Kidney epithelial cell (primary cell): Measurements from ENCODE around the gene TPRA1. TPM values are rescaled to one million over a fixed set of nuclear protein-coding genes. Genes with fewer than 3 reads are reported as not detected.

Experiments
- DNase-seq: peaks from one replicate; pipeline ENCODE4 v3.0.0-alpha.2; 2010; ENCODE audit warnings: low read depth
- H3K27me3 ChIP-seq: 2 replicates; pipeline ENCODE4 v1.6.0; 2011; ENCODE audit warnings: low read length; ENCODE audit not compliant: control insufficient read depth, insufficient read depth
- H3K36me3 ChIP-seq: 2 replicates; pipeline ENCODE4 v1.5.1; 2011; ENCODE audit warnings: low read length; ENCODE audit not compliant: control insufficient read depth, insufficient read depth
- H3K4me3 ChIP-seq: 2 replicates; pipeline ENCODE4 v1.5.1; 2011; ENCODE audit warnings: low read depth, mild to moderate bottlenecking, control low read depth, low read length
- CTCF ChIP-seq: IDR thresholded peaks from 2 replicates; pipeline ENCODE4 v1.5.1; 2011; ENCODE audit warnings: mild to moderate bottlenecking, moderate library complexity, low read length, control low read depth, inconsistent platforms; ENCODE audit not compliant: insufficient read depth, poor library complexity, severe bottlenecking
- total RNA-seq: library from RNA; depleted of rRNA; stranded (reverse); fragments of >200 nt; gene quantifications from 2 replicates; pipeline ENCODE4 v1.2.3, GENCODE V29; 2015

TPRA1 gene
- total RNA-seq, 1 donor from 2014 or later, result 95.2 TPM

- no peak for DNase-seq
- no peak overlapping the region for H3K4me3 ChIP-seq
- H3K36me3 ChIP-seq, result no peaks in the 10 kb centered on the region
- TF ChIP-seq CTCF, result no peak
- peaks cover 5% of the 10 kb centered on the region for H3K27me3 ChIP-seq
Observed at GRCh38 chr3:127549826-127550467, 40.6 kb downstream of the TPRA1 start.

DNA sequence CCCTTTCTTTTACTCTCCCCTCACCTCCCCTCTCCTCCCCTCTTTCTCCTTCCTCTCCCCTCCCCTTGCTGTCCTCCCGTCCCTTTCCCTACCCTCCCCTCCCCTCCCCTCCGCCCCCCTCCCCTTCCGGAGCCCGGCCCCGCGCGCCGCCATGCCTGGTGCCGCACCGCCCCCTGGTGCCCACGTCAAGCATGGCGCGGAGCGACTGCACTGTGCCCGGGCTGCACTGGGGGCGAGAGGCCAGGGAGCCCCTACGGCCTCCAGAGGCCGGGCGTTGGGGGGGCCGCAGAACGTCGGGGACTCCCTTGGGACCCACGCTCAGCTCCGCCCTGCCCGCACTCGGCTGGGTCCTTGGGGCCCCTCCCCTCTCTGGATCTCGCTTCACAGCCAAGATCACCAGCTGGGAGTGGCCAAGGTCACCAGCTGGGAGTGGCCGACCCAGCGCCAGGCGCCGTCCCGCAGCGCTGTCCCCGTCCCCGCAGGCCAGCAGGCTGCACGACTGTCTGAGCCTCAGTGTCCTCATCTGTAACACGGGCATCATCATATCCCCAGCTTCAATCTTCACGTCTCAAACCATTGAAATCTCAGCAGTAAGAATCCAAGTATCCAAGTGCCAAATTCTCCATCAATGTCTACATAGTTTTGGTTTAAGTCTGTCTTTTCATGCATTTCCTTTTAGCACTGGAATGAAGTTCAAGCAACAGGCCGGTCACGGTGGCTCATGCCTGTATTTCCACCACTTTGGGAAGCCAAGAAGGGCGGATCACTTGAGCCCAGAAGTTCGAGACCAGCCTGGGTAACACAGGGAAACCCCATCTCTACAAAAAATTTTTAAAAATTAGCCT, 42.5 kb downstream of the TPRA1 start:
- TF ChIP-seq CTCF, result peak; percentile 60
- Histone ChIP-seq H3K36me3 (no peaks in the 10 kb centered on the region), H3K4me3 (peak overlapping the region; percentile 52), H3K27me3 (peaks cover 5% of the 10 kb centered on the region)
- DNase-seq, result no peak

GRCh38 chr3:127546970-127547733, 43.4 kb downstream of the TPRA1 start:
- Histone ChIP-seq H3K4me3 (peak overlapping the region; percentile 52), H3K36me3 (no peaks in the 10 kb centered on the region), H3K27me3 (peaks cover 9% of the 10 kb centered on the region)
- TF ChIP-seq CTCF, result no peak
- DNase-seq, result no peak

GRCh38 chr3:127546554-127546953, 44.0 kb downstream of the TPRA1 start:
- Histone ChIP-seq H3K4me3 (no peak overlapping the region), H3K27me3 (peaks cover 12% of the 10 kb centered on the region), H3K36me3 (no peaks in the 10 kb centered on the region)
- TF ChIP-seq CTCF, result no peak
- no peak for DNase-seq

DNA sequence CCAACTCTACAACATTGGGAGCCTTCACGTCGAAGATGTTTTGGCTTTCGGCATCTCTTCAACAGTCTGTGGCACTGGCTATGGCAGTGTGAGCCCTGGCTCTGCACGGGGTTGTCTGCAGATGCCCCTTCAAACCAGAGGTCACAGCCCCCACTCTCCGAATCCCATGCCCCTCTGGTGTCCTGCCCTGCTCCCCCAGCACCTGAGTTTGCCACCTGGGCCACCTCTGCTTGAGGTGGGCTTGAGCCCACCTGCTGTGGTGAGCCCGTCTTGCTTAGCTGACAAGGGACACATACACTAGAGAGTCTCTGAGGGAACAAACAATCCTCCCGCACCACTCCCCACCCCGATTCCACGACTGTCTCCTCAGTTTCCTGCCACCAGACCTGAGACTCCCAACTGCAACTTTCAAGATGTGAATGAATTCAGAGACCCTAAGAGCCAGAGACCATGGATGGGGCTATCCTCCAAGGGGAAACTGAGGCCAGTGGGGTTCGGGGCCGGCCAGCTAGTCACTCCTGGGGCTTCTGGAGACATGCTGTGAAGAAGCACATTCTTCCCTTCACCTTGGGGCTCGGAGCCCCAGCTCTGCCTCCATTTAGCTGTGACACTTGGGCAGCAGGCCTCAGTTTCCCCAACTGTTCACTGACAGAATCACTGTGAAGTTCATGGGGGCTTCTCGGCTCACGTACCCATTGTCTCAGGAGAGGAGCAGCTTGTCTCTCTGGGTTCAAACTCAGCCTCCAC, 44.6 kb downstream of the TPRA1 start:
- Histone ChIP-seq H3K4me3 (no peak overlapping the region), H3K27me3 (peaks cover 12% of the 10 kb centered on the region), H3K36me3 (no peaks in the 10 kb centered on the region)
- no peak for DNase-seq
- no peak for TF ChIP-seq CTCF
